Central memory CD8-positive, alpha-beta T cell (primary cell): ENCODE data around the gene METRN.
"Not testable (repeated sequence)": the region's sequence is repeated elsewhere in the genome, so short reads cannot be mapped to it uniquely, and the experiment has no call there.

Experiments used
- ATAC-seq: fragments of 150-1000 bp; cut with Tn5 transposase; replicated peaks from 2 replicates; pipeline ENCODE4 v1.10.0; 2022; ENCODE audit warnings: mild to moderate bottlenecking, moderate FRiP score, moderate number of reproducible peaks; ENCODE audit not compliant: poor library complexity, severe bottlenecking; ENCODE audit errors: extremely low read depth
- DNase-seq, 2 donors: peaks; one replicate each; pipeline ENCODE4 v3.0.0; 2021; ENCODE audit warnings: low spot score in 2 of 2
- H3K27ac Mint-ChIP-seq: one replicate; pipeline ENCODE4 v1.8.0; 2022; ENCODE audit warnings: low read depth, mild to moderate bottlenecking, moderate library complexity, mixed read lengths
- H3K27me3 Mint-ChIP-seq: one replicate; pipeline ENCODE4 v1.8.0; 2022; ENCODE audit warnings: mixed read lengths
- H3K36me3 Mint-ChIP-seq: one replicate; pipeline ENCODE4 v1.8.0; 2022; ENCODE audit warnings: mild to moderate bottlenecking, moderate library complexity, mixed read lengths; ENCODE audit not compliant: insufficient read depth
- H3K4me1 Mint-ChIP-seq: one replicate; pipeline ENCODE4 v1.8.0; 2022; ENCODE audit warnings: mixed read lengths
- H3K4me3 Mint-ChIP-seq: one replicate; pipeline ENCODE4 v1.8.0; 2022; ENCODE audit warnings: mild to moderate bottlenecking, moderate library complexity, mixed read lengths
- H3K9me3 Mint-ChIP-seq: one replicate; pipeline ENCODE4 v1.8.0; 2022; ENCODE audit warnings: mixed read lengths

Gene METRN

GRCh38 chr16:750485-750884 is 35.6 kb downstream of the METRN start:
- no peak for DNase-seq
- Mint-ChIP-seq H3K4me1 (no peaks in the 10 kb centered on the region), H3K36me3 (no peaks in the 10 kb centered on the region), H3K27ac (no peak overlapping the region), H3K27me3 (no peaks in the 10 kb centered on the region), H3K9me3 (no peaks in the 10 kb centered on the region), H3K4me3 (no peak overlapping the region)
- no peak for ATAC-seq

GRCh38 chr16:751152-752006 is 36.5 kb downstream of the METRN start:
- H3K9me3 Mint-ChIP-seq, result no peaks in the 10 kb centered on the region
- H3K4me3 Mint-ChIP-seq, result no peak overlapping the region
- no peaks in the 10 kb centered on the region for H3K36me3 Mint-ChIP-seq
- DNase-seq (no peak), ATAC-seq (no peak)
- no peaks in the 10 kb centered on the region for H3K27me3 Mint-ChIP-seq
- H3K4me1 Mint-ChIP-seq, result no peaks in the 10 kb centered on the region
- H3K27ac Mint-ChIP-seq, result no peak overlapping the region

DNA sequence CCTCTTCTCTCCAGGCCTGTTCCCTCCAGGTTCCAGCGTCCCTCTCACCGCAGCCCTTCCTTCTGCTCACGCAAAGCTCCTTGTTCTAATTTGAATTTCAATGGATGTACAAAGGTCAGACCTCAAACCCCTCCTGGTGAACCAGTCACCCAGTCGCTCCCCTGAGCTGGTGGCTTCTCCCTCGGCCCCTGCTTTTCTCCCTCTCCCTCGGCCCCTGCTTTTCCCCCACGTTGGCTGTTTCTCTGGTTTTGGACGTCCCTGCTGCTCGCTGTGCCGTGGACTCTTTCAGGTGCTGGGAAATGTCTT is 37.0 kb downstream of the METRN start:
- Mint-ChIP-seq H3K27me3 (no peaks in the 10 kb centered on the region), H3K4me3 (no peak overlapping the region), H3K4me1 (no peaks in the 10 kb centered on the region), H3K36me3 (no peaks in the 10 kb centered on the region), H3K9me3 (no peaks in the 10 kb centered on the region), H3K27ac (no peak overlapping the region)
- ATAC-seq (no peak), DNase-seq (no peak)

DNA sequence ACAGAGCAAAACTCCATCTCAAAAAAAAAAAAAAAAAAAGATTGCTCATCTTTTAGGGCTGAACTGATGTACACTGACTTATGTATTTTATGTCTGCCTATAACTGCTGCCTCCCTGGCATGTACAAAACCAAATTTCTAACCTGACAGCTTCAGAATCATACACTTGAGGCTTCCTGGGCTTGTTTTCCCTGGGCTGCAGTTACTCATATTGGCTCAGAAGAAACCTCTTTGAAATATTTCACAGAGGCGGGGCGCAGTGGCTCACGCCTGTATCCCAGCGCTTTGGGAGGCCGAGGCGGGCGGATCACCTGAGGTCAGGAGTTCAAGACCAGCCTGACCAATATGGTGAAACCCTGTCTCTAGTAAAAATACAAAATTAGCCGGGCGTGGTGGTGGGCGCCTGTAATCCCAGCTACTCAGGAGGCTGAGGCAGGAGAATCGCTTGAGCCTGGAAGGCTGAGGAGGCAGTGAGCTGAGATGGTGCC is 39.2 kb downstream of the METRN start:
- not testable (repeated sequence) for H3K27me3 Mint-ChIP-seq, H3K9me3 Mint-ChIP-seq, DNase-seq, H3K4me3 Mint-ChIP-seq, ATAC-seq, H3K36me3 Mint-ChIP-seq, H3K4me1 Mint-ChIP-seq, H3K27ac Mint-ChIP-seq

DNA sequence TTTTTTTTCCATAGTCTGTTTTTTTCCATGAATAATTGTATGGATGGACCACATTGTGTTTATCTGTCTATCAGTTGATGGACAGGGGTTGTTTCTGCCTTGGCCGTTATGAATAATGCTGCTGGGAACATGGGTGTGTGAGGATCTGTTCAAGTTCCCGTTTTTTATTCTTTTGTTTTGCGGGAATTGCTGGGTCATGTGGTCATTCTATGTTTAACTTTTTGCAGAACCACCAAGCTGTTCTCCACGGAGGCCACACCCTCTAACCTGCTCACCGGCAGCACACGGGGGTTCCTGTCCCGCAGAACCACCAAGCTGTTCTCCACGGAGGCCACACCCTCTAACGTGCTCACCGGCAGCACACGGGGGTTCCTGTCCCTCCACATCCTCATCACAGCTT is 39.7 kb downstream of the METRN start:
- Mint-ChIP-seq H3K27me3 (peaks cover 9% of the 10 kb centered on the region), H3K4me1 (no peaks in the 10 kb centered on the region), H3K36me3 (no peaks in the 10 kb centered on the region), H3K9me3 (no peaks in the 10 kb centered on the region), H3K27ac (no peak overlapping the region), H3K4me3 (no peak overlapping the region)
- DNase-seq (no peak), ATAC-seq (no peak)

DNA sequence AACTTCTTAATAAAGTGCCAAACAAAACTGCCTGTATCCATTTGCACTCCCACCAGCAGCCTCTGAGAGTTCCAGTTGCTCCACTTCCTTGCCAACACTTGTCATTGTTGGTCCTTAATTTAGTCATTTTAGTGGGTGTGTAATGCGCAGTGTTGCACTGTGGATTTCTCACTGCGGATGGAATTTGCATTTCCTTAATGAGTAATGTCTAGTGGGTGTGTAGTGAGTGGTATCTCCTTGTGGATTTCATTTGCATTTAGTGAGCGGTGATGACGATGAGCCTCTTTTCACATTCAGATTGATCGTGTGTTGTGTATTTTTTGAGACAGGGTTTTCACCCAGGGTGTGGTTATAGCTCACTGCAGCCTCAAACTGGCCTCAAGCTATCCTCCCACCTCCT is 41.5 kb downstream of the METRN start:
- Mint-ChIP-seq H3K27ac (no peak overlapping the region), H3K36me3 (no peaks in the 10 kb centered on the region), H3K4me1 (no peaks in the 10 kb centered on the region), H3K9me3 (no peaks in the 10 kb centered on the region), H3K27me3 (peaks cover 9% of the 10 kb centered on the region), H3K4me3 (no peak overlapping the region)
- DNase-seq (no peak), ATAC-seq (no peak)

DNA sequence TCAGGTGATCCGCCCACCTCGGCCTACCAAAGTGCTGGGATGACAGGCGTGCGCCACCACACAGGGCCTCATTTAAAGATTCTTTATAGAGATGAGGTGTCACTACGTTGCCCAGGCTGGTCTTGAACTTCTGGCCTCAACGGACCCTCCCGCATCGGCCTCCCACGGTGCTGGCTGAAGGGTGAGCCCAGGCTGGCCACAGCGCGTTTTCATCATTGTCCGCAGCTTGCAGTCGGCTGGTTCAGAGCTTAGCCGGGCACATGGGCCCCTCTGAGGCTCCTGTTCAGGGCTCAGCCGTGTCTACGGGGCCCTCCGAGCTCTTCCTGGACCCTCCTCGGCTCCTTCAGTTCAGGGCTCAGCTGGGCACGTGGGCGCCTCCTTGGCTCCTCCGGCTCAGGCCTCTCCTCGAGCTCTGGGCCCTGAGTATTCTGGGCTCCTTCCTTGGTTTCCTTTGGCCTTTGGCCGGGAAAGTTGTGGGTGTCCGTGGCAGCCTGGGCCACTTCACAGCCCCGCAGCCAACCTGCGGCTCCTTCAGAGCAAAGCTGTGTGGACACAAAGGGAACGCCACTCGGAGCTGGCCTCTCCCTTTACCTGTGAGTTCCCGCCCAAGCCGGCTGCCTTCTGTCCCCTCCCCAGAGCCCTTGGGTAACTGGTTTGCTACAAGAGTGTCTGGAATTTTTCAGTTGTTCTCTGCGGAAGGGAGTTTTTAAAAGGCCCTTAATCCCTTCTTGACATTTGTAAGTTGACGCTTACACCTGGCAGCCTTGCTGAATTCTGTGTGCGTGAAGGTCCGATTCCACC is 44.4 kb downstream of the METRN start:
- no peak overlapping the region for H3K27ac Mint-ChIP-seq
- ATAC-seq (no peak), DNase-seq (no peak)
- H3K9me3 Mint-ChIP-seq, result no peaks in the 10 kb centered on the region
- peaks cover 9% of the 10 kb centered on the region for H3K27me3 Mint-ChIP-seq
- H3K4me1 Mint-ChIP-seq, result no peaks in the 10 kb centered on the region
- H3K4me3 Mint-ChIP-seq, result no peak overlapping the region
- peaks cover 2% of the 10 kb centered on the region for H3K36me3 Mint-ChIP-seq

DNA sequence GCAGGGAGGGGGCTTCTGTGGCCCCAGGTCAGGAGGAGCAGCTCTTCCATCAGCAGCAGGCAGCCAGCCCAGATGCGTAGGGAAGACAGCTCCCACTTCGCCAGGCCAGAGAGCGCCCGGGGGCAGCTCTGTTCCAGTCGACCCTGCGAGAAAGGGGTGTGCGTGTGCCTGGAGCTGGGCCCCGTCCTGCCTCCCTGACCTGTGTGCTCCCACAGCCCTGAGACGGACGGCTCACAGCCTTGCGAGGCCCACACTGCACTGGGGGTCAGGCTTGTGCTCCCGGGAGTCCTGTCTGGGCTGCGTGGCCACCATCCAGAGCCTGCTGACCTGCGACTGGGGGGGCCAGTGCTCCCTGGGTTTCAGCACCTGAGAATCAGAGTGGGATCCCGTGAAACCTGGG is 45.1 kb downstream of the METRN start:
- Mint-ChIP-seq H3K9me3 (no peaks in the 10 kb centered on the region), H3K4me3 (no peak overlapping the region), H3K27me3 (peaks cover 9% of the 10 kb centered on the region), H3K36me3 (peaks cover 2% of the 10 kb centered on the region), H3K4me1 (no peaks in the 10 kb centered on the region), H3K27ac (no peak overlapping the region)
- DNase-seq, result no peak
- no peak for ATAC-seq

- Mint-ChIP-seq H3K9me3 (no peaks in the 10 kb centered on the region), H3K4me1 (no peaks in the 10 kb centered on the region), H3K36me3 (peaks cover 2% of the 10 kb centered on the region), H3K4me3 (no peak within 1 kb of the TSS), H3K27ac (no peak within 1 kb of the TSS), H3K27me3 (peaks cover 9% of the 10 kb centered on the region)
- ATAC-seq, result no peak
- no peak for DNase-seq
Observed at GRCh38 chr16:760545-761343, 45.8 kb downstream of the METRN start, which contains the start of gene MSLN. TSS of gene MSLN (plus strand) at chr16:760734. CDS start at chr16:762681, 1,947 bp downstream.

- DNase-seq (no peak), ATAC-seq (no peak)
- H3K36me3 Mint-ChIP-seq, result peaks cover 2% of the 10 kb centered on the region
- no peaks in the 10 kb centered on the region for H3K9me3 Mint-ChIP-seq
- no peak overlapping the region for H3K27ac Mint-ChIP-seq
- H3K27me3 Mint-ChIP-seq, result peaks cover 9% of the 10 kb centered on the region
- H3K4me1 Mint-ChIP-seq, result no peaks in the 10 kb centered on the region
- no peak overlapping the region for H3K4me3 Mint-ChIP-seq
Observed at GRCh38 chr16:761625-762513, 47.0 kb downstream of the METRN start.

- DNase-seq, result no peak
- no peak overlapping the region for H3K4me3 Mint-ChIP-seq
- H3K27ac Mint-ChIP-seq, result no peak overlapping the region
- H3K27me3 Mint-ChIP-seq, result peaks cover 3% of the 10 kb centered on the region
- no peaks in the 10 kb centered on the region for H3K9me3 Mint-ChIP-seq
- H3K4me1 Mint-ChIP-seq, result no peaks in the 10 kb centered on the region
- ATAC-seq, result no peak
- H3K36me3 Mint-ChIP-seq, result peaks cover 2% of the 10 kb centered on the region
Observed at GRCh38 chr16:762595-763268, 47.8 kb downstream of the METRN start.
